ENCODE measurements around the gene HNRNPUL2.
"Not testable (repeated sequence)": the region's sequence is repeated elsewhere in the genome, so short reads cannot be mapped to it uniquely, and the experiment has no call there.

HNRNPUL2 gene

GRCh38 chr11:62677714-62678113 lies 49.5 kb downstream of the HNRNPUL2 start:
- peak overlapping the region; percentile 95 for H3K4me3 ChIP-seq (replicated peaks; ENCODE audit: low read depth, low read length)
- no peak for DNase-seq (ENCODE audit: extremely low read depth, insufficient read length)
- H3K27me3 ChIP-seq (replicated peaks; ENCODE audit: control insufficient read depth, insufficient read depth, low read length): no peaks in the 10 kb centered on the region
- TF ChIP-seq CTCF (IDR thresholded peaks at IDR 0.05; ENCODE audit: insufficient read depth, low read length, poor library complexity, severe bottlenecking): no peak
- peaks cover 7% of the 10 kb centered on the region for H3K36me3 ChIP-seq (ENCODE audit: control insufficient read depth, insufficient read depth, low read length)

- Histone ChIP-seq H3K36me3 (ENCODE audit: control insufficient read depth, insufficient read depth, low read length) (peaks cover 7% of the 10 kb centered on the region), H3K27me3 (replicated peaks; ENCODE audit: control insufficient read depth, insufficient read depth, low read length) (no peaks in the 10 kb centered on the region), H3K4me3 (replicated peaks; ENCODE audit: low read depth, low read length) (no peak overlapping the region)
- no peak for TF ChIP-seq CTCF (IDR thresholded peaks at IDR 0.05; ENCODE audit: insufficient read depth, low read length, poor library complexity, severe bottlenecking)
- DNase-seq (ENCODE audit: extremely low read depth, insufficient read length): no peak
Measured at GRCh38 chr11:62677156-62677555, 50.1 kb downstream of the HNRNPUL2 start.

- no peak for TF ChIP-seq CTCF (IDR thresholded peaks at IDR 0.05; ENCODE audit: insufficient read depth, low read length, poor library complexity, severe bottlenecking)
- DNase-seq (ENCODE audit: extremely low read depth, insufficient read length): no peak
- H3K27me3 ChIP-seq (replicated peaks; ENCODE audit: control insufficient read depth, insufficient read depth, low read length): no peaks in the 10 kb centered on the region
- peaks cover 7% of the 10 kb centered on the region for H3K36me3 ChIP-seq (ENCODE audit: control insufficient read depth, insufficient read depth, low read length)
- H3K4me3 ChIP-seq (replicated peaks; ENCODE audit: low read depth, low read length): no peak overlapping the region
Measured at GRCh38 chr11:62676698-62677097, 50.6 kb downstream of the HNRNPUL2 start.

GRCh38 chr11:62675415-62675814 lies 51.8 kb downstream of the HNRNPUL2 start:
- H3K4me3 ChIP-seq (replicated peaks; ENCODE audit: low read depth, low read length); DNase-seq (ENCODE audit: extremely low read depth, insufficient read length); H3K27me3 ChIP-seq (replicated peaks; ENCODE audit: control insufficient read depth, insufficient read depth, low read length); H3K36me3 ChIP-seq (ENCODE audit: control insufficient read depth, insufficient read depth, low read length): not testable (repeated sequence)

GRCh38 chr11:62673196-62673525 lies 54.1 kb downstream of the HNRNPUL2 start:
- Histone ChIP-seq H3K4me3 (replicated peaks; ENCODE audit: low read depth, low read length) (no peak overlapping the region), H3K27me3 (replicated peaks; ENCODE audit: control insufficient read depth, insufficient read depth, low read length) (no peaks in the 10 kb centered on the region), H3K36me3 (ENCODE audit: control insufficient read depth, insufficient read depth, low read length) (peaks cover 7% of the 10 kb centered on the region)
- TF ChIP-seq CTCF (IDR thresholded peaks at IDR 0.05; ENCODE audit: insufficient read depth, low read length, poor library complexity, severe bottlenecking): no peak
- no peak for DNase-seq (ENCODE audit: extremely low read depth, insufficient read length)

GRCh38 chr11:62671608-62672389 lies 55.5 kb downstream of the HNRNPUL2 start, which contains the start of the genes LBHD1 and UQCC3:
Gene LBHD1, minus strand, starts transcription at chr11:62672267. Its CDS starts 2,236 bp downstream, at chr11:62670031.
Gene UQCC3, plus strand, starts transcription at chr11:62671673. Its CDS starts 73 bp downstream, at chr11:62671746.
- H3K36me3 ChIP-seq (ENCODE audit: control insufficient read depth, insufficient read depth, low read length): peaks cover 6% of the 10 kb centered on the region
- DNase-seq (ENCODE audit: extremely low read depth, insufficient read length): peak; percentile 87
- H3K27me3 ChIP-seq (replicated peaks; ENCODE audit: control insufficient read depth, insufficient read depth, low read length): no peaks in the 10 kb centered on the region
- peak within 1 kb of the TSS; percentile 91 for H3K4me3 ChIP-seq (replicated peaks; ENCODE audit: low read depth, low read length)
- TF ChIP-seq CTCF (IDR thresholded peaks at IDR 0.05; ENCODE audit: insufficient read depth, low read length, poor library complexity, severe bottlenecking): no peak
